Mononuclear cell (primary cell): ENCODE results near the gene ARHGAP28. TPM values are rescaled to one million over a fixed set of nuclear protein-coding genes. Genes with fewer than 3 reads are reported as not detected.
"Not testable (repeated sequence)": the region's sequence is repeated elsewhere in the genome, so short reads cannot be mapped to it uniquely, and the experiment has no call there.

Experiments used
- H3K27me3 ChIP-seq: 2 replicates; pipeline ENCODE4 v1.6.0; 2011; ENCODE audit warnings: low read length, control low read depth; ENCODE audit not compliant: insufficient read depth
- H3K4me1 ChIP-seq: 2 replicates; pipeline ENCODE4 v1.5.1; 2011; ENCODE audit warnings: mild to moderate bottlenecking, low read length, control low read depth; ENCODE audit not compliant: insufficient read depth
- H3K4me3 ChIP-seq: 2 replicates; pipeline ENCODE4 v1.5.1; 2011; ENCODE audit warnings: mild to moderate bottlenecking, low read length, moderate library complexity
- H3K9me3 ChIP-seq: 2 replicates; pipeline ENCODE4 v1.5.1; 2011; ENCODE audit warnings: low read depth, mild to moderate bottlenecking, control low read depth, low read length
- total RNA-seq: library from RNA; depleted of rRNA; stranded (reverse); fragments of >200 nt; gene quantifications from one replicate; pipeline ENCODE4 v1.2.3, GENCODE V29; 2012

The ARHGAP28 gene
- total RNA-seq, 1 donor, result not detected

- Histone ChIP-seq H3K27me3 (no peaks in the 10 kb centered on the region), H3K4me1 (no peaks in the 10 kb centered on the region), H3K9me3 (no peaks in the 10 kb centered on the region), H3K4me3 (no peak overlapping the region)
Measured at GRCh38 chr18:6921571-6921970, 192.1 kb downstream of the ARHGAP28 start.

DNA sequence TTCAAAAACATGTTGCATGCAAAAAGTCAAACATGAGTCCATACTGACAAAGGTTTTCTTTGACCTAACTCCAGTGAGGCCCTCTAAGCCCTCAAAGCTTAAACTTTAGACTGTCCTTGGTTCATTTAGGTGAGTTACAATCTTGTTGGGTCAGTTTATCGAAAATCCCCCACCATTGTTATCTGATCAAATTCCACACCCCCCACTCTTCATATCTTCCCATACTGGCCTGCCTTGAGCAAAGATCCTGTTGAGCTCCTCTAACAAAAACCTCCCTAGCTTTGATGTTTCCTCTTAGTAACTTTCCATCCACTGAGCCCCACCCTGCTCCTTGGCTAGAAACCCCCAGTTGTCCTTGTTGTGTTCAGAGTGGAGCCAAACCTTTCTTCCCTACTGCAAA, 193.7 kb downstream of the ARHGAP28 start:
- Histone ChIP-seq H3K4me3 (no peak overlapping the region), H3K9me3 (no peaks in the 10 kb centered on the region), H3K27me3 (no peaks in the 10 kb centered on the region), H3K4me1 (no peaks in the 10 kb centered on the region)

DNA sequence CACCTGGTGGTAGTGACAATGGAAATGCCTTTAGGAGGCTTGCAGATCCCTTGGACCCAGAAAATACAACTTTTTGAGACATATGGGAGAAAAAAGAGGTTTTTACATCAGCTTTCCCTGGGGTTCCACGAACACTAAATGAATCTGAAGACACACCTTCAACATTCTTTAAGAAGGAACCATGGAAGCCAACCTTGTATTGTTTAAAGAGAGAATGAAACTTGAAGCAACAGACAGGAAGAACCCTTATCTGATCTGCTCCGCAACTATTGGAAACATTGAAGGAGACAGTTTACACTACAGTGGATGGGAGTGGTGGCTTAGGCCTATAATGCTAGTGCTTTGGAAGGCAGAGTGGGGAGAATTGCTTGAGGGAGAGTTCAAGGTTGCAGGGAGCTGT, 197.6 kb downstream of the ARHGAP28 start:
- Histone ChIP-seq H3K9me3 (no peaks in the 10 kb centered on the region), H3K4me3 (no peak overlapping the region), H3K27me3 (no peaks in the 10 kb centered on the region), H3K4me1 (no peaks in the 10 kb centered on the region)

GRCh38 chr18:6928359-6928758, 198.8 kb downstream of the ARHGAP28 start:
- no peaks in the 10 kb centered on the region for H3K9me3 ChIP-seq
- no peaks in the 10 kb centered on the region for H3K4me1 ChIP-seq
- no peaks in the 10 kb centered on the region for H3K27me3 ChIP-seq
- no peak overlapping the region for H3K4me3 ChIP-seq

DNA sequence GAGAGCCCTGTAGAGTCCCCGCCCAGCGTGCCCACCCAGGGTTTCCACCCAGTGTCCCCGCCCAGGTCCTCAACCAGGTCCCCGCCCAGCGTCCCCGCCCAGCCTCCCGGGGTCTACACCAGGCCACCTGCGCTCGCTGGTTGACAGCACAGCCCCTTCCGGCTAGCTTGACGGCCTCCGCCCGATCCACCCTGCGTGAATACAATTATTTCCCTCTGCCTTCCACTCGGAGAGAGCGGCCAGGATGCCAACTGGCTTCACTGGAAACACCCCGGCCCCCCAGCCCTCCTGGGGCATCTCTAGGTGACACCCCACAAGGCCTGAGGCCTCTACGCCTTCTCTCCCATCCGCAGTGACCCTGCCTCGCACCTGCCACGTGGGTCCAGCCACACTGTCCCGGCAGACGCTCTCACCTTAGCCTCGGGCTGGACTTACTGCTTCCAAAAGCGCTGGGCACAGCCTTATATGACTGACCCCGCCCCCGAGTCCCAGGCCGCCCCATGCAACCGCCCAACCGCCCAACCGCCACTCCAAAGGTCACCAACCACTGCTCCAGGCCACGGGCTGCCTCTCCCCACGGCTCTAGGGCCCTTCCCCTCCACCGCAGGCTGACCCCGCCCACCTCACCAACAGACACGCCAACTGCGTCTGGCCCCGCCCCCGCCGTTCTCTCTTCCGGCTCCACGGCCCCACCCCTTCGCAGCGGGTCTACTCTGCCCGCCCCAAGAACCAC, 200.0 kb downstream of the ARHGAP28 start:
- H3K9me3 ChIP-seq, result no peaks in the 10 kb centered on the region
- no peaks in the 10 kb centered on the region for H3K4me1 ChIP-seq
- H3K27me3 ChIP-seq, result no peaks in the 10 kb centered on the region
- no peak overlapping the region for H3K4me3 ChIP-seq

DNA sequence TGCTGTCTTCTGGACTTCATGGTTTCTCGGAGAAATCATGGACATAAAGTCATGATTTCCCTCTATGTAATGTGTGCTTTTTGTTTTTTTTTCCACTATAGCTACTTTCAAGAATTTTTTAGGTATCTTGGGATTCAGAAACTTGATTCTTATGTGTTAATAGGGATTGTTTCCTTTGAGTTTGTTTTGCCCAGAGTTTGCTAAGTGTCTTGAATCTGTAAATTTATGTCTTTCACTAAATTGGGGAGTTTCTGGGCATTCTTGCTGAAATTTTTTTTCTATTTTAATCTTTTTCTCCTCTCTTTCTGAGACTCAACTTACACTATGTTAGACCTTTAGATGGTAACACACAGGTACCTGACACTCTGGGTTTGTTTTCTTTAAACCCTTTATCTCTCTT, 205.3 kb downstream of the ARHGAP28 start:
- no peaks in the 10 kb centered on the region for H3K4me1 ChIP-seq
- H3K27me3 ChIP-seq, result no peaks in the 10 kb centered on the region
- H3K9me3 ChIP-seq, result no peaks in the 10 kb centered on the region

DNA sequence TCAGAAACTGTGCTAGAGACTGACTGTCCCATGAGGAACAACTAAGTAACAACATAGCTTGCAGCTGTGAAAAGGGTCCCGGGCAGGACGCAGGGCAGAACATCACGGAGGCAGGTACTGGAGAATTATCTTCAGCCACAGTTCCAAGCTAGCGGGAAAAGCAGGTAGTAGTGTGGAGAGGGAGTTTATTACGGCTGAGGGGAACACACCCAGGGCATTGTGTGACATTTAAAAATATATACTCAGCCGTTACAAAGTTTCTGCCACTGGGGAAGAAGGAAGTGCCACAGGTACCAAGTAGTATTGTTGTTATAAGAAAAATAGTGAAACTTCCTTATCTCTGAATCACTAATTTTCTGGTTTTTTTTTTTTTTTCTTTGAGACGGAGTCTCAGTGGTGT, 208.5 kb downstream of the ARHGAP28 start:
- Histone ChIP-seq H3K9me3 (no peaks in the 10 kb centered on the region), H3K27me3 (no peaks in the 10 kb centered on the region), H3K4me1 (no peaks in the 10 kb centered on the region), H3K4me3 (no peak overlapping the region)

More for the DNA sequence above, 205.3 kb downstream of the ARHGAP28 start:
- no peak overlapping the region for H3K4me3 ChIP-seq

GRCh38 chr18:6938403-6938802, 208.9 kb downstream of the ARHGAP28 start:
- H3K27me3 ChIP-seq, H3K4me3 ChIP-seq, H3K4me1 ChIP-seq, H3K9me3 ChIP-seq: not testable (repeated sequence)

DNA sequence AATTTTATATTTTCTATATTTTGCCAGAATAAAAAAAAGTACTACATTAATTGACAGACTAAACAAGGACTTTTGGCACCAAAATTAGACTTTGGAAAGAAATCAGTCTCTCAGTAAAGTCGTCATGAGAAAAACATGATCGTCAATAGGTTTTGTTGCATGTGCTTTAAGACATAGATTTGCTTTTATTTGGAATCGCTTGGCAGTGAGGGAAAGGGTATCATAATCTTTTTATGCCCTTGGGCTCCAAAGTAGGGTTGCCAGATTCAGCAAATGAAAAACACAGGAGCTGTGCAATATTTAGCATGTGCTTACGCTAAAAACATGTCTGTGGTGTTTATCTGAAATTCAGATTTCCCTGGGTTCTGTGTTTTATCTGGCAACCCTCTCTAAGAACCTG, 210.5 kb downstream of the ARHGAP28 start:
- H3K4me3 ChIP-seq, result no peak overlapping the region

GRCh38 chr18:6940451-6940850, 210.9 kb downstream of the ARHGAP28 start:
- no peaks in the 10 kb centered on the region for H3K9me3 ChIP-seq
- no peaks in the 10 kb centered on the region for H3K27me3 ChIP-seq
- no peak overlapping the region for H3K4me3 ChIP-seq
- H3K4me1 ChIP-seq, result no peaks in the 10 kb centered on the region

More for the DNA sequence above, 210.5 kb downstream of the ARHGAP28 start:
- no peaks in the 10 kb centered on the region for H3K27me3 ChIP-seq
- H3K4me1 ChIP-seq, result no peaks in the 10 kb centered on the region
- H3K9me3 ChIP-seq, result no peaks in the 10 kb centered on the region

- Histone ChIP-seq H3K27me3 (no peaks in the 10 kb centered on the region), H3K9me3 (no peaks in the 10 kb centered on the region), H3K4me3 (no peak overlapping the region), H3K4me1 (no peaks in the 10 kb centered on the region)
Measured at GRCh38 chr18:6941996-6942395, 212.5 kb downstream of the ARHGAP28 start.

DNA sequence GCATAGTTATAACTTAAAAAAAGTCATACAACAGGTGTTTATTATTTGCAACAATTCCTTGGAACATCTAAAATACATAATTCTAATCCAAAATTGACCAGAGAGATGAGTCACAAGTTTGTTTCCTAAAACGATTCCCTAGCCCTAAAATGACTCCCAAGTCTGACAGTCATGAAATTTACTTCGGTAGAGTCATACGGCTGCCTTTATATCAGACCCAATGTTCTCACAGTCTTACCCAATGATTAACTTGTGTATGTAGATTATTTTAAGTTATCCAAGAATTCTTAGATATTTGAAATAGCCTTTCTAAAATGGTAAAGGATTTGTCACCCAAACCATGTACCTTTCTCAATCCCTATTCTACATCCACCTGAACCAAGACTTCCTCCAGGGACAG, 213.2 kb downstream of the ARHGAP28 start:
- H3K4me3 ChIP-seq, result no peak overlapping the region
- H3K4me1 ChIP-seq, result no peaks in the 10 kb centered on the region
- no peaks in the 10 kb centered on the region for H3K27me3 ChIP-seq
- H3K9me3 ChIP-seq, result no peaks in the 10 kb centered on the region

GRCh38 chr18:6943143-6943542, 213.6 kb downstream of the ARHGAP28 start:
- no peak overlapping the region for H3K4me3 ChIP-seq
- H3K27me3 ChIP-seq, result no peaks in the 10 kb centered on the region
- H3K4me1 ChIP-seq, result no peaks in the 10 kb centered on the region
- H3K9me3 ChIP-seq, result no peaks in the 10 kb centered on the region

- H3K4me3 ChIP-seq, result no peak overlapping the region
- no peaks in the 10 kb centered on the region for H3K9me3 ChIP-seq
- no peaks in the 10 kb centered on the region for H3K4me1 ChIP-seq
- no peaks in the 10 kb centered on the region for H3K27me3 ChIP-seq
Measured at GRCh38 chr18:6947338-6948030, 218.0 kb downstream of the ARHGAP28 start.

- H3K9me3 ChIP-seq, result no peaks in the 10 kb centered on the region
- H3K4me1 ChIP-seq, result no peaks in the 10 kb centered on the region
- H3K27me3 ChIP-seq, result no peaks in the 10 kb centered on the region
- no peak overlapping the region for H3K4me3 ChIP-seq
Measured at GRCh38 chr18:6948281-6949055, 219.0 kb downstream of the ARHGAP28 start.
